OCI-LY1 (cell line): ENCODE data around the gene PLPP7.

ENCODE experiments used
- CTCF ChIP-seq: fragments of 200-600 bp; sonication (generic), shearing (Covaris generic); IDR thresholded peaks from 2 replicates; pipeline ENCODE4 v1.5.1; 2017; ENCODE audit warnings: mild to moderate bottlenecking, antibody characterized with exemption, low read length, moderate library complexity, mixed read lengths
- EZH2 ChIP-seq: fragments of 200-600 bp; sonication (generic), shearing (Covaris generic); IDR thresholded peaks from 2 replicates; pipeline ENCODE4 v1.8.0; 2017; ENCODE audit warnings: borderline replicate concordance, mixed run types, mild to moderate bottlenecking, antibody characterized with exemption, low read length, moderate library complexity, mixed read lengths

- TF ChIP-seq CTCF (no peak), EZH2 (no peak)
Measured at GRCh38 chr9:131254626-131255025, 34.9 kb upstream of the PLPP7 start.
